Thyroid gland (tissue), 4 donors: ENCODE data around the gene CYGB. TPM values are rescaled to one million over a fixed set of nuclear protein-coding genes. Genes with fewer than 3 reads are reported as not detected.

Source experiments
- DNase-seq, 2 donors: peaks; one replicate each; pipeline ENCODE4 v3.0.0-alpha.2; 2019
- H3K27ac ChIP-seq, 3 donors: fragments of 200-600 bp; sonication (generic); 1 replicate in 2 of 3; 2 replicates in 1 of 3; pipeline ENCODE4 v1.5.1; 2016 to 2019; ENCODE audit warnings: mild to moderate bottlenecking in 1 of 3, moderate library complexity in 1 of 3
- H3K27me3 ChIP-seq: fragments of 200-600 bp; sonication (generic); one replicate; pipeline ENCODE4 v1.5.1; 2019
- H3K36me3 ChIP-seq, 2 donors: fragments of 200-600 bp; sonication (generic); one replicate each; pipeline ENCODE4 v1.5.1; 2016 to 2019
- H3K4me1 ChIP-seq, 2 donors: fragments of 200-600 bp; sonication (generic); one replicate each; pipeline ENCODE4 v1.5.1; 2017 to 2019
- H3K4me3 ChIP-seq, 3 donors: fragments of 200-600 bp; sonication (generic); replicated peaks in 1 of 3; 1 replicate in 2 of 3; 2 replicates in 1 of 3; pipeline ENCODE4 v1.5.1; 2016; ENCODE audit warnings: mild to moderate bottlenecking in 1 of 3
- H3K9me3 ChIP-seq: fragments of 200-600 bp; sonication (generic); one replicate; pipeline ENCODE4 v1.5.1; 2017
- POLR2A ChIP-seq, 2 donors: fragments of 450-650 bp; IDR thresholded peaks; one replicate each; pipeline ENCODE4 v1.6.1; 2017; ENCODE audit warnings: antibody characterized with exemption in 2 of 2, mild to moderate bottlenecking in 2 of 2, moderate library complexity in 1 of 2
- WGBS, 2 donors: methylation state at CpG; one replicate each; pipeline ENCODE4 v1.1.5; 2017; 5-methylcytosine and 5-hydroxymethylcytosine counted together
- intact Hi-C: fragments of 100-400 bp; cut with DNase I; formaldehyde crosslinking; loops from one replicate; pipeline ENCODE4 v1.15.1; 2023
- total RNA-seq, 4 donors: library from RNA; depleted of rRNA; stranded (reverse); fragments of >200 nt; gene quantifications; one replicate each; pipeline ENCODE4 v1.2.3, GENCODE V29; 2016
- TF ChIP-seq, protein P1 (sequence below), 6 experiments: fragments of 200-600 bp in 3 of 6; fragments of 450-650 bp in 3 of 6; sonication (generic) in 3 of 6; IDR thresholded peaks; one replicate each; pipeline ENCODE4 v1.5.1; 2016 to 2019; ENCODE audit warnings: antibody characterized with exemption in 6 of 6, mild to moderate bottlenecking in 2 of 6, inconsistent platforms in 1 of 6, moderate library complexity in 1 of 6

Gene CYGB
- total RNA-seq, 4 donors from 2014 or later: 14.7 to 32.3 (median 25.6) TPM

DNA sequence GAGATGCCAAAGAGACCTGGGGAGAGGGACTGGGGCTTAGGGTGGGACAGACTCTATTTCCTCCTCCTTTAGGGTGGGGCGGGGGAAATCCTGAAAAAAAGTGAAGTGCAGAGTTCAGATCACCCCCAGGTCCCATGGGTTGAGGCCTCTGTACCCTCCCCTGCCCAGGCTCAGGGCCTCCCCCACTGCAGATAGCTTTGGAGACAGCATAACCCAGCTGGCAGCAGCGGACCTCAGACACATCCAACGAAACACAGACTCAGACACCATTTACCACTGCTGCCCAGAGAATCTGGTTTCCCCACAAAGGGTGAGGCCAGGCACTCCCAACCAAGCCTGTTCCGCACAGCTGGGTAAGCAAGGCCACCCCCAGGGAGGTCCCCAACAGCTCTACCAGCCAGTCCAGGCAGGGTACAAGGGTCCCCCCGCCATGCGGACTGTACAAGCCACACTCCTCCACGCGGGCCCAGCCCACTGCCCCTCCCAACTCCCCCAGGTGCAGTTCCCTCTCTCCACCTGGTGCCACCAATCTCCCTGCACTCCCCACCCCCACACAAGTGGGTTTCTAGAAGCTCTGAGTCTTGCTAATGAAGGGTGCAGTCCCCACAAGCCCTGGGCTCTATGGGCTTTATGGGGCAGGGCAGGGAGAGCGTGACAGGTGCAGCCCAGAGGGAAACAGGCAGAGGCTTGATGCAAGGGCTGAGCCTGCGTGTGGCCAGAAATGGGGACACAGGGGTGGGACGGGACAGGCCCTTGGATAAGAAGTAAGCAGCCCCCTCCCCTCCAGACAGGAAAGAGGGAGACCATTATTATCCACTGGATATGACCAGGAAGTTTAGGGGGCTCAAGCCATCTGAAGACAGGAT lies 45.2 kb downstream of the CYGB start:
- Histone ChIP-seq H3K9me3 (no peaks in the 10 kb centered on the region), H3K27ac (peak overlapping the region; percentile 41 to 78 (median 42)), H3K4me1 (peaks cover 23 to 53% of the 10 kb centered on the region in 2 donors), H3K27me3 (no peaks in the 10 kb centered on the region), H3K36me3 (no peaks in the 10 kb centered on the region), H3K4me3 (no peak overlapping the region)
- 57 to 62% methylated on average over 7 to 10 of the region's 11 CpGs for WGBS, 2 donors
- TF ChIP-seq POLR2A (IDR thresholded peaks at IDR 0.05): no peak
- TF ChIP-seq, protein P1, sequence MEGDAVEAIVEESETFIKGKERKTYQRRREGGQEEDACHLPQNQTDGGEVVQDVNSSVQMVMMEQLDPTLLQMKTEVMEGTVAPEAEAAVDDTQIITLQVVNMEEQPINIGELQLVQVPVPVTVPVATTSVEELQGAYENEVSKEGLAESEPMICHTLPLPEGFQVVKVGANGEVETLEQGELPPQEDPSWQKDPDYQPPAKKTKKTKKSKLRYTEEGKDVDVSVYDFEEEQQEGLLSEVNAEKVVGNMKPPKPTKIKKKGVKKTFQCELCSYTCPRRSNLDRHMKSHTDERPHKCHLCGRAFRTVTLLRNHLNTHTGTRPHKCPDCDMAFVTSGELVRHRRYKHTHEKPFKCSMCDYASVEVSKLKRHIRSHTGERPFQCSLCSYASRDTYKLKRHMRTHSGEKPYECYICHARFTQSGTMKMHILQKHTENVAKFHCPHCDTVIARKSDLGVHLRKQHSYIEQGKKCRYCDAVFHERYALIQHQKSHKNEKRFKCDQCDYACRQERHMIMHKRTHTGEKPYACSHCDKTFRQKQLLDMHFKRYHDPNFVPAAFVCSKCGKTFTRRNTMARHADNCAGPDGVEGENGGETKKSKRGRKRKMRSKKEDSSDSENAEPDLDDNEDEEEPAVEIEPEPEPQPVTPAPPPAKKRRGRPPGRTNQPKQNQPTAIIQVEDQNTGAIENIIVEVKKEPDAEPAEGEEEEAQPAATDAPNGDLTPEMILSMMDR (IDR thresholded peaks at IDR 0.05): no peak
- intact Hi-C loops: no loop called here
- peak; percentile 35 to 41 for DNase-seq

DNA sequence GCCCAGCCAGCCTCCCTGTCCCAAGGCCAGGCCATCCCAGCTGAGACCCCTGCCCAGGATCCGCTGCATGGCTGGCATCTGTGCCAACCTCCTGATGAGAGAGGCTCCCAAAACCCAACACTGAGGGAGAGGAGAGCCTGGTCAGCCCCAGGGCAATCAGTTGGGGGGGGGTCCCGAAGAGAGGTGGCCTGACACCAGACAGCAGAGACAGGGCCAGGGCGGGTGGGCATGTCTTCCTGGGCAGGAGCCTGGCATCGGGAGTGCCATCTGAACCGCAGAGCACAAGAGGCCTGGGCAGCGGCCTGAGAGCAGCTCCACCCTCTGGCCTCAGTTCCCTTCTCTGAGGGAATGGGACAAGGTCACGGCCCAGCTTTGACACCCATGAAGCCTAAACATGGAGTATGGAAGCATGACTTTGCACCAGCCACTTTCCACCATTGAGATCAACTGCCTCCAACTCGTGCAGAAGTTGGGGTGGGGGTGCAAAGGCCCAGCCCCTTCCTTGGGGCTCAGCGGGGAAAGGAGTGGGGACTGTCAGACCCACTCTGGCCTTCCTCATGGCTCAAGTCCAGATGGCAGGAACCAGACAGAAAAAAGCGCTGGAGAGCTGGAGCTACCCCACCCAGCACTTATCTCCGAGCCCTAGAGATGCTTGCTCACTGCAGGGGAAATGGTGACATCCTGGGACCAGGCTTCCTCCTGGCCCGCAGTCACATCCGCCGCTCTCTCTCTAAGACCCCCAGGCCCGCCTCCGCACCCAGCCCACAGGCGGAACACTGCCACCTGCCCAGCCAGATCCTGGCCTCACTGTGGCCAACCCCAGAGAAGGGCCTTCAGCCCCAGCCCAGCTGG lies 46.0 kb downstream of the CYGB start:
- H3K36me3 ChIP-seq: no peaks in the 10 kb centered on the region
- intact Hi-C loops: no loop called here
- H3K27ac ChIP-seq: peak overlapping the region in 2 of 3 donors; percentile 41 to 78
- DNase-seq: no peak
- H3K9me3 ChIP-seq: no peaks in the 10 kb centered on the region
- WGBS, 2 donors: 83 to 87% methylated on average over 10 to 15 of the region's 17 CpGs
- H3K27me3 ChIP-seq: no peaks in the 10 kb centered on the region
- H3K4me1 ChIP-seq: peaks cover 23 to 48% of the 10 kb centered on the region in 2 donors
- H3K4me3 ChIP-seq: no peak overlapping the region
- no peak for TF ChIP-seq POLR2A (IDR thresholded peaks at IDR 0.05)
- TF ChIP-seq, protein P1 (IDR thresholded peaks at IDR 0.05): no peak

DNA sequence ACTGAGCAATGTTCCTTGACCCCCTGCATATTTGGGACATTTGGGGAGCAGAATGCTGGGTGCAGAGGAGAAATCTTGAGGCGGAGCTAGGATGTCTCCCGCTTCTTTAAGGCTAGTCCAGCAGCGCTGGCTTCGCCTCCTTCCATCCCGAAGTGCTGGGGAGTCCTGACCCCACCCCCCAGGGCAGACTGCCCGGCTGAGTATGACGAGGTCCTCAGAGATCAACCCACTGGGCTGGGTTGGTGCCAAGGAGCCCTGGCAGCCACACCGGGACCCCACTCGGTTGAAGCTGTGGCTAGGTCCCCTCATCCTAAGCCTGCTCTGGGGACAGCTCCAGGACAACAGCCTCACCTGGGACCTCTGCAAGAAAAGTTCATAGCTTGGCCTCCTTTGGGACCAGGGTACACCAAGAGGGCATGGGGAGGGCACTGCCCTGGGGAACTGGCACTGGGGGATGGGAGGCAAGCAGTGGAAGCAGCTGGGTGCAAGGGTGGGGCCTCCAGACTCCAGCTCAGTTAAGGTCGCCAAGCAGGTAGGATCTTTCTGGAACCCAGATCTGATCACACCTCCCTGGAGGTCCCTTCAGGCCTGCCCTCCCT lies 47.3 kb downstream of the CYGB start:
- Histone ChIP-seq H3K36me3 (no peaks in the 10 kb centered on the region), H3K9me3 (no peaks in the 10 kb centered on the region), H3K27me3 (no peaks in the 10 kb centered on the region), H3K27ac (no peak overlapping the region), H3K4me1 (peaks cover 23 to 48% of the 10 kb centered on the region in 2 donors), H3K4me3 (no peak overlapping the region)
- intact Hi-C loops: no loop called here
- DNase-seq: peak; percentile 20 to 25
- WGBS, 2 donors: 52 to 62% methylated on average over 5 to 10 of the region's 10 CpGs
- no peak for TF ChIP-seq POLR2A (IDR thresholded peaks at IDR 0.05)
- TF ChIP-seq, protein P1 (IDR thresholded peaks at IDR 0.05): no peak

DNA sequence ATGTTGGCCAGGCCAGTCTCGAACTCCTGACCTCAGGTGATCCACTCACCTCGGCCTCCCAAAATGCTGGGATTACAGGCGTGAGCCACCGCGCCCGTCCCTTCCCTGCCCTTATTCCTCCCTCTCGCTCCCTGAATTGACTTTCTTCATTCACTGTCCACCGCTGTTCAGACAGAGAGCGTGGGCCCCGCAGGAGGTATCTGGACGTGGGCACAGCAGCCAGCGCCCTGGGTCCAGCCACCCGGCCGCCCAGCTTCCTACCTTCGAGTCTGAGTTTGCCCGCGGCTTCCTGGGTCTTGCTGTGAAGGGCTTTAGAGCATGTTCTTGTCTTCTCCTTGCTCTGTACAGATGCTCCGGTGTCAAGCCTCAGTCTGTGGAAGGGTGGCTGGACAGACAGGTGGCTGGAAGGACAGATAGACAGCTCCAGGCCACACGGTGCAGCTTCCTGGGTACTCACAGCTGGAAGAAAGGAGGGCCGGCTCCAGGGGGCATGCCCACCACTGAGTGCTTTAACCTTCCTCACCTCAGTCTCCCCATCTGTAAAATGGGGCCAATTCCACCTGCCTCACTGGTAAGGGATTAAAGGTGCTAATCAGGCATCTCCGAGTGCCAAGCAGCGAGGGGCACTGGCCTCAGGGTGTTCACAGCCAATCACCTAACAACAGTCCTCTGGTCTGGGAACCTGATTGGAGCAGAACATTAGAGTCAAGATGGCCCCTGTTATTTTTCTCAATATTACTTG lies 49.9 kb downstream of the CYGB start:
- WGBS, 2 donors: 97 to 98% methylated on average over 21 to 22 of the region's 22 CpGs
- no peak overlapping the region for H3K27ac ChIP-seq

More for the DNA sequence above, 49.9 kb downstream of the CYGB start:
- H3K4me3 ChIP-seq: no peak overlapping the region
- no peak for TF ChIP-seq POLR2A (IDR thresholded peaks at IDR 0.05)
- TF ChIP-seq, protein P1 (IDR thresholded peaks at IDR 0.05): no peak
- no peaks in the 10 kb centered on the region for H3K9me3 ChIP-seq
- intact Hi-C loops: no loop called here
- no peaks in the 10 kb centered on the region for H3K27me3 ChIP-seq
- H3K36me3 ChIP-seq: no peaks in the 10 kb centered on the region
- H3K4me1 ChIP-seq: peaks cover 14 to 30% of the 10 kb centered on the region in 2 donors
- no peak for DNase-seq
